RWPE1 (cell line): ENCODE results near the gene AREL1.
A peak's percentile ranks its signal among the peaks of the same experiment; 100 is the strongest.

Experiments used
- CTCF ChIA-PET: fragments of 350-600 bp; sonication (Branson Sonifier 250); formaldehyde crosslinking; extraction: SDS; loops from one replicate; lab custom pipeline; 2021; lab: Yijun Ruan, JAX
- POLR2A ChIA-PET: fragments of 400-600 bp; formaldehyde crosslinking; extraction: SDS; loops from one replicate; lab custom pipeline; 2020; ENCODE audit warnings: antibody characterized with exemption; ENCODE audit not compliant: low non-redundant PET; lab: Yijun Ruan, JAX
- DNase-seq: peaks from one replicate; pipeline ENCODE4 v3.0.0; 2012; ENCODE audit warnings: low spot score
- H3K27ac ChIP-seq: fragments of 450-650 bp; 2 replicates; pipeline ENCODE4 v1.5.1; 2017
- TF ChIP-seq, protein P1 (sequence below): fragments of 450-650 bp; conservative IDR thresholded peaks from 2 replicates; pipeline ENCODE4 v1.5.1; 2017; ENCODE audit warnings: low read depth, mild to moderate bottlenecking

AREL1 gene

DNA sequence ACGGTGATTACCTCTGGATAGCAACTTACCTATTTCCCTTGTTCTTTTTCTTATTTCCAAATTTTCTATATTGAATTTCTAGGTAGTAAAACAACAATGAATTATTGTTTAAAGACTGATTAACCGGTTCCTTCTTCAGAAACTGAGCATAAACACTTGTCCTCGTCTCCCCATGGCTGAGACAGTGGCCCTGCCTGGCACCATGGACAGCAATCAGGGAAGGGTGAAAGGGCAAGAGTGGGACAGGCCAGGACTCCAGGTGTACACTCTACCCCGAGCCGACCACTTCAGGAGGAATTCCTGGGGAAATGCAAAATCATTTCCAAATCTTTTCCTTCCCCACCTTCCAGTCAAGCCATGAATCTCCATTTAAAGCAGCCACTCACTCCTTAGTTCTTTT, 52.0 kb downstream of the AREL1 start:
- ChIA-PET POLR2A (no interaction called here), CTCF (interaction anchor here (1.1 to 1.2 kb wide), 2 partner anchors 11 to 45 kb away, joined by 3 to 4 read pairs; no protein-coding TSS in a partner anchor)
- H3K27ac ChIP-seq, result peak overlapping the region; percentile 25; the same call in 1 of the 2 replicates
- TF ChIP-seq, protein P1, sequence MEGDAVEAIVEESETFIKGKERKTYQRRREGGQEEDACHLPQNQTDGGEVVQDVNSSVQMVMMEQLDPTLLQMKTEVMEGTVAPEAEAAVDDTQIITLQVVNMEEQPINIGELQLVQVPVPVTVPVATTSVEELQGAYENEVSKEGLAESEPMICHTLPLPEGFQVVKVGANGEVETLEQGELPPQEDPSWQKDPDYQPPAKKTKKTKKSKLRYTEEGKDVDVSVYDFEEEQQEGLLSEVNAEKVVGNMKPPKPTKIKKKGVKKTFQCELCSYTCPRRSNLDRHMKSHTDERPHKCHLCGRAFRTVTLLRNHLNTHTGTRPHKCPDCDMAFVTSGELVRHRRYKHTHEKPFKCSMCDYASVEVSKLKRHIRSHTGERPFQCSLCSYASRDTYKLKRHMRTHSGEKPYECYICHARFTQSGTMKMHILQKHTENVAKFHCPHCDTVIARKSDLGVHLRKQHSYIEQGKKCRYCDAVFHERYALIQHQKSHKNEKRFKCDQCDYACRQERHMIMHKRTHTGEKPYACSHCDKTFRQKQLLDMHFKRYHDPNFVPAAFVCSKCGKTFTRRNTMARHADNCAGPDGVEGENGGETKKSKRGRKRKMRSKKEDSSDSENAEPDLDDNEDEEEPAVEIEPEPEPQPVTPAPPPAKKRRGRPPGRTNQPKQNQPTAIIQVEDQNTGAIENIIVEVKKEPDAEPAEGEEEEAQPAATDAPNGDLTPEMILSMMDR, result no peak
- DNase-seq, result no peak

- CTCF ChIA-PET, result no interaction called here
- POLR2A ChIA-PET, result no interaction called here
- TF ChIP-seq, protein P1, result no peak
Observed at GRCh38 chr14:74660167-74660566, 52.7 kb downstream of the AREL1 start.

DNA sequence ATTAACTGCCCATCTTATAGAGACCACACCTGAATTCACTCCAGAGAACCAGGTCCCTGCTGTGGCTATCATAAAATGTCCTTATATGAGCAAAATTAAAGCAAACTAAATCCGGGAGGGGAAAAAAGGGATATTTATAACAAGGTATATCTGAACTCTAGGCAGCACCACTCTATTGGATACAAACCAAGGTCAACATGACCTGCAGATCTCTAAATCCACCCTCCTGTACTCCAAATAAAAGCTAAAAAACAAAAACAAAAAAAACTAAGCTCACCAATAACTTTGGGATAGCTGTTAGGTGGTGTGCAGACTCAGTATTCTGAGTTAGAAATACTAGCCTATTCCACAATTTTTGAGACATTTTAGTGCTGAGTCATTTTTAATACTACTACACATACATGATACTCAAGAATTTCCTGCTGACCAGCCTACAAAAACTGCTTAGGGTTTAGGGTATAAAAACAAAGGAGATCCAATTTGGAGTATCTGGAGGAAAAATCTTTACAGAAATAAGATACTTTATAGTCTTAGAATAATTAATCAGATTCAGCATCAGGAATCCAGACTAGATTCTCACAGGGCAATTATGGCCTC, 54.2 kb downstream of the AREL1 start:
- no peak for DNase-seq
- CTCF ChIA-PET, result no interaction called here
- POLR2A ChIA-PET, result no interaction called here
- H3K27ac ChIP-seq, result no peak overlapping the region
- TF ChIP-seq, protein P1, result no peak

More at GRCh38 chr14:74660167-74660566, 52.7 kb downstream of the AREL1 start:
- H3K27ac ChIP-seq, result no peak overlapping the region
- DNase-seq, result no peak

DNA sequence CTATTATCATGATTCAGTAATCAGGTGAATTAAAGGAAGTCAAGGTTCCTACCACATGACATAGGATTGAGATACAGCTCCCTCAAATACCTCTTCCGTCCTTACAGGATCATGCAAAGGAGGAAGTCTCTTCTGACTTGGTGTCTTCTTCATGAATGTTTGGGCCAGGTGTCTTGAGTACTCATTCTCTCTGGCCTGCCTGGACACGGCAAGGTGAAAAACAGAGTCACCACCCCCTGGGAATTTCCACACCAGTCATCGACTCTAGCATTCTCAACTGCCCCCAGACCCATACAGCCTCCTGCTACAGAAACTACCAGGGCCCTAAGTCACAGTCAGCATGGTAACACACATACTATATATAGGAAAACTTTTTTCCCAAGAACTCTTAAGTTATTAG, 55.9 kb downstream of the AREL1 start:
- CTCF ChIA-PET, result interaction anchor here (0.6 kb wide), 1 partner anchor 155 kb away, joined by 4 read pairs; no protein-coding TSS in a partner anchor
- TF ChIP-seq, protein P1, result no peak
- H3K27ac ChIP-seq, result no peak overlapping the region
- POLR2A ChIA-PET, result no interaction called here
- DNase-seq, result no peak

GRCh38 chr14:74655599-74656395, 57.1 kb downstream of the AREL1 start:
- H3K27ac ChIP-seq, result no peak overlapping the region
- TF ChIP-seq, protein P1, result no peak
- no peak for DNase-seq
- CTCF ChIA-PET, result no interaction called here
- POLR2A ChIA-PET, result no interaction called here

- ChIA-PET POLR2A (no interaction called here), CTCF (interaction anchor here (0.6 to 3.4 kb wide), 2 partner anchors 43 to 206 kb away, joined by 3 to 15 read pairs; partner anchors contain the start of gene LTBP2)
- TF ChIP-seq, protein P1, result no peak
- no peak for DNase-seq
- no peak overlapping the region for H3K27ac ChIP-seq
Observed at GRCh38 chr14:74654931-74655330, 57.9 kb downstream of the AREL1 start.
